GM21528 (cell line): ENCODE data around the gene CCIN.
A peak's percentile ranks its signal among the peaks of the same experiment; 100 is the strongest.

Experiments used
- ATAC-seq: cut with Tn5 transposase; IDR thresholded peaks from one replicate; pipeline ENCODE4 v1.9.1; 2021; ENCODE audit warnings: mild to moderate bottlenecking, moderate library complexity; ENCODE audit not compliant: unreplicated experiment, low FRiP score

Gene CCIN

DNA sequence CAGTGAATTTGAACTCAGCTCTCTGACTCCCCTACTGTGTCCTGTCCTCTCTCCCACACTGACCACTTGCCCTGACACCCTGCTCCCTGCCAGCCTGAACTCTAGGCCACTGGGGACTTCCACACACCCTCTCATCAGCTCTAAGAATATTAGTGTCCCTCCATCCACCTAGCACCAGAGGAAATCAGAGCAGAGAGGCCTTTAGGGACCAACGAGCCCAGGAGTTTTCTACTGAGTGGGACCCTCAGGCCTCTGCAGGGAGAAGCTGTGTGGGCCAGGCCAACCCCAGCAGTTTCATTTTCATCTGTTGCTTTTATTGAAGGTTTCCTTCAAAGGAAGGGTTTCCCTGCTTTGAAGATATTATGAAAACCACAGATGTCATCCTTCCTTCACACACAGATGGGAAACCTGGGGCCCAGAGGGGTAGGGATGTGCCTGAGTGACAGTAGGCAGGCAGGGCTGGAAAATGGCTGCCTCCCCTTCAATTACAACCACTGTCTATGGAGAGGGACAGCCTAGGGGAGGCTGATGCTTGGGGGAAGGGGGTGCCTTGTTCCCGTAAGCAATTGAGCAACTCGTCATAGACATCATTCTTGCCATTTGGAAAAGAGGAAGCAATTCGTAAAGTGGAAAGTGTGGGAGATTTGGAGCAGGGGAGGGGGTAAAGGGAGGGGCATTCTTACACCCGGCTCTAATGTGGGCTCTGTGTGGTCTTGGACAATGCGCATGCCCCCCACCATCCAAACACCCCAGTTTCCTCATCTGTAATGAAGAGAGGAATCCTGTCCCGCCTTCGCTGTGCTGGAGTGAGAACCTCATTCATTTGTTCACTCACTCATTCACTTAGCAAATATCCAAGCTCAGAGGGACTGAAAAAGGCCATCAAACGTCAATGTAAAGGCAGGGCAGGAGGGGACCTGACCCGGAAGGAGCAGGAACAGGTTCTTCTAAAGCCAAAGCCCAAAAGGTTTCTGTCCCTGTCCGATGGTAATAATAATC, 28.8 kb upstream of the CCIN start:
- no peak for ATAC-seq

DNA sequence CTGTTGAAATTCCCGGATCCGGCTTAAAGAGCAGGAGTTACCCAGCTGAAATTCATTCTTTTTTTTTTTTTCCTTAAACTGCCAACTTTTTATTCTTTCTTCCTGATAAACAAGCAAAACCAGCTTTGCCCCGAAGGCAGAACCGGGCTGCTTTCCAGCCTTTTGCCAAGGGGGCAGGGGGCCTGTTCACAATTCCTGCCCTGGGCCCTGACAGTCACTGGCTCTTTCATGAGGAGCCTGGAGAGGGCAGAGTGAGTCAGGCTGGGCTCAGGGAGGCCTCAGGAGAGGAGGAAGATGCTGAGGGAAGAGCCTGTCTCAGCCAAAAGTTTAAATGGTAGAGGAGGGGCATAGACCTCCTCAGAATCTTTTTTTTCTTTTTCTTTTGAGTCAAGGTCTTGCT, 27.9 kb upstream of the CCIN start:
- ATAC-seq, result no peak

DNA sequence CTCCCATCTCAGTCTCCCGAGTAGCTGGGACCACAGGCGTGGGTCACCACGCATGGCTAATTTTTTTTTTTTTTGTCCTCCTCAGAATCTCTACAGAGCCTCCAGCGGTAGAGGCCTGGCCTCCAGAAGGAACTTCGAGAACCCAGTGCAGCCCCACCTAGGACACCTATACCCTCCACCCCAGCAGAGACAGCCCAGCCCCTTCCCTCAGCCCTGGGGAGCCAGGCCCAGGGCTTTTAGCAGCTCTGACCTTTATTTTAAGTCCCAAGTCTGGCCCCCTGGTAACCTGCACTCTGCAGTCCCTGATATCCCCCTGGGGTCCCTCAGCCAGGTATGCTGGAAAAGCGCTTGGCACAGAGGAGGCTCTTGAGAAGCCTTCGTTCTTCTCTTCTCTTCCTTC, 27.4 kb upstream of the CCIN start:
- ATAC-seq, result no peak

DNA sequence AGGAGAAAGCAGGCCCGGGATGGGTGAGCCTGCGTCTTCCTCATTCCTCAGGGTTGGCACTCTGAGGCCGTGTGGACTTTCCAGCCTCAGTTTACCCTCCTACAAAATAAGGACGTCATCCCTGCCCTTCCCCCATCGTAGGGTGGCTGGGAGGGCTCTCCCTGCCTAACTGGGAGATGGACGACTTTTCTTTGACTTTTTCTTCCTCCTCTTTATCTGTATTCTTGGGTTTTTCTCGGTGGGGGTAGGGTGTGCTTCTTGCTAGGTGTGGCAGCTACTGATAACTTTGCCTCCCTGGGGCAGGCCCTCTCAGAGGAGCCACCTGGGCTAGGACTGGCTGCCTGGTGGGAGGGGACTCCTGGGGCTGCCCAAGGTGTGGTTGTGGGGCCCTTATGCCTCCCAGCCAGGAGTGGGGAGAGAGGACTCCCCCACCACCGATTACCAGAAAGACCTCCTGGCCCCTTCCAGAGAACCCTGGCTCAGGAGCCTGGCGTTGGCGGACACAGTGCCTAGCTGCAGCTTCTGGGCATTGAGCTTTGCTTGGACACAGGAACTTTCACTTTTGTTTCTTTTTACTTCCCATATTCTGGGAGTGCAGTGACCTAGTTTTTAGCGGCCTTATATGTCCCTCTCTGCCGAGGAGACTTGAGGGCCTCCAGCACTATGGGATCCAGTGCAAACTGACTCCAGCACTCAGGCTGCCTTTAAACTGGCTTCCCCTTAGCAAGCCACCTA, 26.5 kb upstream of the CCIN start:
- no peak for ATAC-seq

DNA sequence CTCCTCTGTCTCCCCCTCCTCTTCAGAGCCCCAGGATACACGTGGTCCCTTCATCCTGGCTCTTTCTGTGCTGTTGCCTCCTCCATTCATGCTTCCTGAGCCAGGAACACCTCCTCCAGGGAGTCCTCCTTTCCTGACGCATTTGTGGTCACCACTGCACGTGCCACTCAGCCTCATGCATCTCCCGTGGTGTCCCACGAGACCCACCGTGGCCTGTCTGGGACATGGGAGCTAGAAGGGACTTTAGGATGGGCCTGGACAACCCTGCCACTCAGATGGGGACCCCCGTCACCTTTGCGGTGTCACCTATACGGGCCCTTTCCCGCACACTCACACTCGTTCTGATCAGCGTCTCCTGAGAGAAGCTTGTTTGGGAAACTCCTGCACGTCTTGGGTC, 25.9 kb upstream of the CCIN start:
- ATAC-seq, result no peak

DNA sequence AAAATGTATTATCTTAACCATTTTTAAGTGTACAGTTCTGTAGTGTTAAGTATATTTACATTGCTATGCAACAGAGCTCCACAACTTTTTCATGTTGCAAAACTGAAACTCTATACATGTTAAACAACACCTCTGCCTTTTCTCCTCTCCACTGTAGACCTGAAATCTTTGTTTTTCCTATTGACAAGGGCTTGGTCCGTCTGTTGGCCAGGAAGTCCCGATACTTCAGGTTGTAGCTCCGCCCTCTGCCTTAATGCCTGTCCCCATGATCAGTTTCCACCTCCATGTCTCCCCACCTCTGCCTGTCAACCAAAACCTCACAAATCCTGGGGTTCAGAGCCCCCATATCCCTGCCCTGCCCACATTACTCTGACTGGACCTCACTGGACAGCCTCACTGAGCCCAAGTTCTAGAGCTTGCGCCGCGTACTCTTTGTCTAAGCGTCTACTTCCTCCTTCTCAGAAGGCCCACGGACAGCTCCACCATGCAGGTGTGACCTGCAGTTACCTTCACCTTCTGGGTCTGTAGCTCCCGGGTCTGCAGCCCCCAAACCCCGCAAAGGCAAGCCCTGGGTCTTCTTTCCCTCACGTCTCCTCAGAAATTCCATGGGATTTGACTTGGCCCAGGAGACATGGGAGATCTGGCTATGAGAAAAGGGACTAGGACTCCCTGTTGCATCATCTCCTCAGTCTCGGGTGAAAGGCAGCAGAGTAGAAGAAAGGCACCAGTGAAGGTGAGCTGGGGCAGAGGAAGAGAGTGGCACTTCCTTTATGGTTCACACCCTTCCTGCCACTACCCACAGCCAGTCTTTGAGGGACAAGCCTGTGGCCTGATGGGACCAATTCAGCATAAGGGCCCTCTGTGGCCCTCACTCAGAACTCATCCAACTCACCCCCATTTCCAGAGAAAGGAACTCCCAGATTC, 24.6 kb upstream of the CCIN start:
- no peak for ATAC-seq

DNA sequence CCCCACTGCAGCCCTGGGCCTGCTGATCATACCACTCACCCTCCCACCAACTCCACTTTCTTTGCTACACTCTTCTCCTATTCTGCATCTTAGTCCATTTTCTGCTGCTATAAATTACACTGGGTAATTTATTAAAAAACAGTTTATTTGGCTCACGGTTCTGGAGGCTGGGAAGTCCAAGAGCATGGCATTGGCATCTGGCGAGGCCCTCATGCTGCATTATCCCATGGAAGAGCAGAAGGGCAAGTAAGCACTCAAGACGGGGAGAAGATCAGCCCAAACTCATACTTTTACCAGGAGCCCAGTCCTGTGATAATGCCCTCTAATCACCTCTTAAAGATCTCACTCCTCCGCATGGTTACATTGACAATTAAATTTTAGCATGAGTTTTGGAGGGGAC, 23.2 kb upstream of the CCIN start:
- ATAC-seq, result no peak

DNA sequence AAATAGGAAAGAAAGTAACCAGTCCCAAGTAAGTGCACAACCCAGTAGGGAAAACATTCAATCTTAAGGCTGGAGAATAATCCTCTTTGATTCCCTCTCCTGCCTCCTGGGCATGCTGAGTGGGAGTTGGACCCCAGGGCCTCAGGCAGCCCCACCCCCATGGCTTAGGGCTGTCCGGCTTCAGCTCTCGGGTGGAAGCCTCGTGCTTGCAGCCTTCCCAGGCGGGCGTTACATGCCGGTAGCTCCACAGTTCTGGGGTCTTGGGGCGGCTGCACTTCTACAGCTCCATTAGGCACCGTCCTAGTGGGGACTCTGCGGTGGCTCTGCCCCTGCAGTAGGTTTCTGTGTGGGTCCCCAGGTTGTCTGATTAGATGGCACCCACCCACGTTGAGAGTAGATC, 22.5 kb upstream of the CCIN start:
- no peak for ATAC-seq

DNA sequence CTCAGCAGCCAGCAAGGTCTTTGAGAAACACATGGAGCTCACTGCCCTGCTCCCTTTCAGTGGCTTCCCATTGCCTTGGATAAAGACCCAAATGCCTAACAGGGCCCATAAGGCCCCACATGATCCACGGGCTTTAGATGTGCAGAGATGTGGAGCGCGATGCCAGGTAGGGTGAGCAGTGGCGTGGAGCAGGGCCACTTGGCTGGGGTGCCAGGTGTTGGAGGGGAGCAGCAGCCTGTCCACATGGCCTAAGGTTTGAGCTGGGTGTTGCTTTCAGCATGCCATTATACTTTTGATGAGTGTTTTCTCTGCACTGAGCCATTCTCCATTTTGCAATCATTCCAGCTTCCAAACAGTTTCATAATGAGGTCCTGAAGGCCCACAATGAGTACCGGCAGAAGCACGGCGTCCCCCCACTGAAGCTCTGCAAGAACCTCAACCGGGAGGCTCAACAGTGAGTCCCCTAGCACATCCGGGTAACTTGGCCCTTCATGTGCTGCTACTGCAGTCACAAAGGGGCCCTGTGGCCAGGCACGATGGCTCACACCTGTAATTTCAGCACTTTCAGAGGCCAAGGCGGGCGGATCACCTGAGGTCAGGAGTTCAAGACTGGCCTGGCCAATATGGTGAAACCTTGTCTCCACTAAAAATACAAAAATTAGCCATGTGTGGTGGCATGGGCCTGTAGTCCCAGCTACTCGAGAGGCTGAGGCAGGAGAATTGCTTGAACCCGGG, 21.6 kb upstream of the CCIN start:
- no peak for ATAC-seq

DNA sequence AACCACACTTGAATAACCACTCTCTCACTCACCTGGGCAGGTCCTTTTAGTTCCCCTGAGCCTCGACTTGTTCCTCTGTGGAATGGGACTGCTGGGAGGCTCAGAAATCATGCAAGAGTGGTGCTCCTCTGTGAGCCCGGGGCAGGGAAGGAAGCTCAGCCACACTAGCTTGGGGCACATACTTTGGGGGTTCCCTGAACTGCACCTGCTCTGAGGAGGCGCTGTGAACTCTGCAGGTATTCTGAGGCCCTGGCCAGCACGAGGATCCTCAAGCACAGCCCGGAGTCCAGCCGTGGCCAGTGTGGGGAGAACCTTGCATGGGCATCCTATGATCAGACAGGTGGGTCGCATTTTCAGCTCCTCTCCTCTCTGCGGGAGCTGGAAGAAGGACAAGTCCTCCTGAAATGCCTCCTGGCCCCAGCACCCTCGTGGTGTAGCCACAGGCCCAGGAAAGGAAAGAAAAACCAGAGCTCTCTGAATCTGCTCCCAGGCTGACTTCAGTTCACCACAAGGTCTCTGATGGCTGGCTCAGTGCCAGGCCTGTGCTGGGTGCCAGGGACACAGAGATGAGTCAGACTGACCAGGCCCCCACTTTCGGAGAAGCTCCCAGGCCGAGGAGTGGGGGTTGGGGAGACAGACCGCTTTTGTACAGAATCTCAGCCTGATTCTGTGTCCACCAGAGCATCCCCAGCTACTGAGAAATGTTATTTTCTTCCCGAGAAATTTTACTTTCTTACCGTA, 20.7 kb upstream of the CCIN start:
- no peak for ATAC-seq

DNA sequence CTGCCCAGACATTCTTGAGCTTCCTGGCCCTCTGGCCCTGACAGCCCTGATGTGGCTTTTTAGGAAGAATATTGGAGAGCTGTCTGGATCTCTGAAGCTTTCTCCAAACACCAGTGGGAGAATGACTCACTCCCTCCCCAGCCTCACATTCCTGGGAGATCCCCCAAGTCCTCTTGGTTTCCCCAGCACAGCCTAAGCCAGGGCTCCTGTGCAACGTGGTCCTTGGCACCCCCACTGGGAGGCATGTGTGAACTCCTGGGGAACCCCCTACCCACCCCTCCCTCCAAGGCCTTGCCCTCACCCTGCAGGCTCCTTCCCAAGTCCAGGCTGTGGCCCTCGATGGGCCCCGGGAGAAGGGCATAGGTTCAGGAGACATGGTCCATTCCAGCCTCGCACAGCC, 20.0 kb upstream of the CCIN start:
- no peak for ATAC-seq

DNA sequence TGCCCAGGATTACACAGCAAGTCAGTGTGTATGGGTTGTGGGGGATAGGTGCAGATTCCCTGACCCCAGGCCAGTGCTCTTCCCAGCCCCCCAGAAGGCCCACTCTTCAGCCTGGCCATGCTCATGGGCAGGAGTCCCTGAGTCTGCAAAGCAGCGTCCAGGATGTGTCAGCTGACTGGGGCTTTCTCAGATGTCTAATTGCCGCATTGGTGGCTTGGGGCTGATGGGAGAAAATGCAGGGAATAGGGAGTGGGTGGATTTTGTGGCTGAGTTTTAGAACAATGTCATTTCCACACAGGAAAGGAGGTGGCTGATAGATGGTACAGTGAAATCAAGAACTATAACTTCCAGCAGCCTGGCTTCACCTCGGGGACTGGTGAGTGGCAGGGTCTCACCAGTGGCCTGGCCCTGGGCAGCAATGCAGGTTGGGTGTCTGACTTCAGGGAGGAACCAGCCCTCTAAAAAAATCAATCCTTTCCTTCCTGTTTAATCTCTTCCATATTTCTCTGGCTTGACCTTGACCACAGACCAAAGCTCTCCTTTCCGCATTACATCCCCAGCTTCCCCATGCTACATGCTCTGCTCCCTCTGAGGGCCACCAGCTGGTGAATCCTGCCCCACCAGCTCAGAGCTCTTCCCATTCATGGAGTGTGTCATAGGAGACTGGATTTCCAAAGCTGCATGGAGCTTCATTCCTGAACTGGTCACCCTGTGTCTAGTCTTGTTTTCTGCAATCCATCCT, 18.4 kb upstream of the CCIN start:
- ATAC-seq, result no peak

DNA sequence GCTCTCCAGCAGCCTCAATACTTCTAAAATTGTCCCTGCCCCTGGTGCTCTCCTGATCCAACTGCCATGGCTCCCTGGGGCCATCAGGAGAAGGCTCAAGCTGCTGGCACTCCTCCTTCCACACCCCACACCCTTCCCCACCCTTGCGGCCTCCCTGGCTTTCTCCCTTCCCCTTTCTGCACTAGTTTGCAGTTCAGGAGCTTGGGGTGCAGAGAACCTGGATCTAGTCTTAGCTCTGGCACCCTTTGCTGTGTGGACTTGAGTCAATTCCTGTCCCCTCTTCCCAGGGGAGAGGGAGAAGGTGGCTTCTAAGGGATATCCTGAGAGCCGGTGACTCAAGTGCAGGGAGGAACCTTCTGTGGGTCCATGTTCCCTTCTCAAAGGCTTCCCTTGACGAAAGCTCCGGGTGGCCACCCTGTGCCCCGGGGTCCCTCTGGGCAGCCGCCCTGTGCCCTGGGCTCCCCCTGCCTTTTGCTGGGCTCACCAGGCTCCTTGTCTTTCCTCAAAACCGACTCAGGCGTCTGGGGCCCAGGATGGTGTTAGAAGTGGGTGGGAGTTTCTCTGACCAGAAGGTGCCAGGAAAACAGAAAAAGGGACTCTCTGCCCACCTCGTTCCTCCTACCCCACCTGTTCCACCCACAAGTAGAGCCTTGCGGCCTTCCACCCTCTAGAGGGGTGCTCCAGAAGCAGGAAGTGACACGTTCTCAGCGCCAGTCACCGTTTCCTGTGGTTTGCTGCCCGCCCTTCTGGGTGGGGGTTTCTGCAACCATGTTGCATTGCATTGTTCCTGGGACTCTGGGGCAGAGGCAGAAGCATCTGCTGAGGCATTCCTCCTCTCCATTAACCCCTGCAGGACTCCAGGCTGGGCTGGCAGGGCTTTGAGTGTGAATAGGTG, 17.6 kb upstream of the CCIN start:
- ATAC-seq, result peak; percentile 71

DNA sequence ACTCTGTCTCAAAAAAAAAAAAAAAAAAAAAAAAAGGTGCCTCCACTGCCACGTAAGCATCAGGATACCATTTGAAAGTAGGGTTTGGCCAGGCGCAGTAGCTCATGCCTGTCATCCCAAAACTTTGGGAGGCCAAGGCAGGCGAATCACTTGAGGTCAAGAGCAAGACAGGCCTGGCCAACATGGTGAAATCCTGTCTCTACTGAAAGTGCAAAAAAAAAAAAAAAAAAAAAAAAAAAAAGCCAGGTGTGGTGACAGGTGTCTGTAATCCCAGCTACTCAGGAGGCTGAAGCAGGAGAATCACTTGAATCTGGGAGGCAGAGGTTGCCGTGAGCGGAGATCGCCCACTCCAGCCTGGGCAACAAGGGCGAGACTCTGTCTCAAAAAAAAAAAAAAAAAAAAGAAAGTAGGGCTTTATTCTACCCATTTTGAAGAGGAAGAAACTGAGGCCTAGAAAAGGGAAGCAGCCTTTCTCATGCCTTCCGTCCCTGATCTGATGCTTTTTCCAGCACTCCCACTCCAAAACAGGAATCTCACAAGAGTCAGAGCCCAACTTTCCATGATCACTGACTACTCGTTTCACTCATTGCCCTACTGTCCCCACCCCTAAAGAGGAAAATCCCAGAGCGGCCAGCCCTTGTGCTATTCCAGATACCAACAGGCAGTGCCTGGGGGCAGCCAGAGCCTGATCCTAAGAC, 16.3 kb upstream of the CCIN start:
- no peak for ATAC-seq

DNA sequence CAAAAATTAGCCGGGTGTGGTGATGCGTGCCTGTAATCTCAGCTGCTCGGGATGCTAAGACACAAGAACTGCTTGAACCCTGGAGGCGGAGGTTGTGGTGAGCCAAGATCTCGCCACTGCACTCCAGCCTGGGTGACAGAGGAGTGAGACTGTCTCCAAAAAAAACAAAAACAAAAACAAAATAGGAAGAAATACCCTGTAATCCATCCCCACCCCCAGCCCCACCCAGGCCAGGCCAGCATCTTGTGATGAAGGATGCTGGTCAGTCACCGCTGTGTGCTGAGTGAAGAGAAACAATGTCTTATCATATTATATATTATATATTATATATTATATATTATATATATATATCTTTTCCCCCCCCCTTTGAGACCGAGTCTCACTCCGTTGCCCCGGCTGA, 15.4 kb upstream of the CCIN start:
- ATAC-seq, result no peak

DNA sequence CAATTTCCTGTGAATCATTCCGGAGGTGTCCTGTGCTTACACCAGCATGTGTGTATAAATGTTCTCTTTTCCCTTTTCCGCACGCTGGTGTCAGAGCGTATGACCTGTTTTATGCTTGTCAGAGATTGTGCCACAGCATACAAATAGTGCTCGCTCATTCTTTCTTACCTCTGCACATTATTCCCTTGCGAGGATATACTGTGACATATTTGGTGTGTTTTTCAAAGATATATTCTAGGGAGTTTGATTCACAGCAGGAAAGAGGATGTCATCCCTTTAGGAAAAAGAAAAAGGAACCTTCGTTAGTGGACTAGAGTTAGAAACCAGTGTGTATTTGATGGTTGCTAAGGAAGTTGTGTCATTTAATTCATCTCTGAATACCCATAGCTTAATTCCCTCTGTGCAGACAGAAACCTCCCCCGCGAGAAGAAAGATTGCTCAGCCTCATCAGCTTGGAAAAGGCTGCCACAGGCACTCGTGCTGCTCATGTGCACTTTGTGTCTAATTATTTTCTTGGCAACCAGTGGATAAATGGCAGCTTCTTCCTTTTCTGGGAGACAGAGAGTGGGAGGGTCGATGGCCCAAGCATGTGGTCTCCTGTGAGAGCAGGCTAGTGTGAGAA, 14.7 kb upstream of the CCIN start:
- no peak for ATAC-seq

DNA sequence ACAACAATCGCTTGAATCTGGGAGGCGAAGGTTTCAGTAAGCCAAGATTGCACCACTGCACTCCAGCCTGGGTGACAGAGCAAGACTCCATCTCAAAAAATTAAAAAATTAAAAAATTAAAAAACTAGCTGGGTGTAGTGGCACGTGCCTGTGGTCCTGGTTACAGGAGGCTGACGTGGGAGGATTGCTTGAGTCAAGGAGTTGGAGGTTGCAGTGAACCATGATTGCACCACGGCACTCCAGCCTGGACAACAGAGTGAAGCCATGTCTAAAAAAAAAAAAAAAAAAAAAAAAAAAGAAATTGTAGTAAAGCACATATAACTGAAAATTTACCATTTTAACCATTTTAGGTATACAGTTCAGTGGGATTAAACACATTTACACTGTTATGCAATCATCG, 13.1 kb upstream of the CCIN start:
- no peak for ATAC-seq
